SK-N-SH treated with all-trans-retinoic acid at 6 μM for 48 hours (cell line): ENCODE data around the gene MCTP2.

Experiments
- ATAC-seq: fragments of 200-7000 bp; cut with Tn5 transposase; 3 replicates; pipeline ENCODE4 v1.9.1; 2020; ENCODE audit warnings: mild to moderate bottlenecking, moderate library complexity
- ARNTL ChIP-seq: fragments of 450-650 bp; formaldehyde crosslinking; IDR thresholded peaks from 2 replicates; pipeline ENCODE4 v1.5.0; 2020; ENCODE audit warnings: low read depth, mild to moderate bottlenecking, moderate library complexity, borderline replicate concordance
- CSDC2 ChIP-seq: fragments of 250-450 bp; sonication (Bioruptor Pico); IDR thresholded peaks from 2 replicates; pipeline ENCODE4 v1.5.0; 2020; ENCODE audit warnings: mild to moderate bottlenecking, moderate library complexity
- ESRRG ChIP-seq: fragments of 250-450 bp; sonication (Bioruptor Pico); IDR thresholded peaks from 2 replicates; pipeline ENCODE4 v1.6.1; 2021; ENCODE audit warnings: mild to moderate bottlenecking
- GLIS3 ChIP-seq: fragments of 250-450 bp; sonication (Bioruptor Pico); IDR thresholded peaks from 2 replicates; pipeline ENCODE4 v1.5.0; 2020; ENCODE audit warnings: mild to moderate bottlenecking, moderate library complexity
- ISL1 ChIP-seq: fragments of 250-450 bp; sonication (Bioruptor Pico); IDR thresholded peaks from 2 replicates; pipeline ENCODE4 v2.1.2; 2022; ENCODE audit warnings: mild to moderate bottlenecking, moderate library complexity
- PPARA ChIP-seq: fragments of 250-450 bp; sonication (Bioruptor Pico); IDR thresholded peaks from 2 replicates; pipeline ENCODE4 v1.5.0; 2020; ENCODE audit warnings: mild to moderate bottlenecking, borderline replicate concordance
- RARB ChIP-seq: fragments of 250-450 bp; sonication (Bioruptor Pico); IDR thresholded peaks from 2 replicates; pipeline ENCODE4 v1.8.0; 2021; ENCODE audit warnings: mild to moderate bottlenecking, moderate library complexity
- SNAI2 ChIP-seq: fragments of 250-450 bp; sonication (Bioruptor Pico); IDR thresholded peaks from 2 replicates; pipeline ENCODE4 v1.5.0; 2020; ENCODE audit warnings: mild to moderate bottlenecking, moderate library complexity
- TCF4 ChIP-seq: fragments of 250-450 bp; sonication (Bioruptor Pico); IDR thresholded peaks from 2 replicates; pipeline ENCODE4 v1.8.0; 2021; ENCODE audit warnings: mild to moderate bottlenecking, moderate library complexity, borderline replicate concordance
- ZC3H10 ChIP-seq: fragments of 250-450 bp; sonication (Bioruptor Pico); IDR thresholded peaks from 2 replicates; pipeline ENCODE4 v1.5.1; 2021; ENCODE audit warnings: mild to moderate bottlenecking, moderate library complexity
- ZFP3 ChIP-seq: fragments of 250-450 bp; sonication (Bioruptor Pico); IDR thresholded peaks from 2 replicates; pipeline ENCODE4 v1.5.0; 2020; ENCODE audit warnings: mild to moderate bottlenecking, moderate library complexity
- ZFP30 ChIP-seq: fragments of 450-650 bp; formaldehyde crosslinking; IDR thresholded peaks from 2 replicates; pipeline ENCODE4 v1.5.0; 2022; ENCODE audit warnings: mild to moderate bottlenecking, moderate library complexity
- ZNF565 ChIP-seq: fragments of 450-650 bp; formaldehyde crosslinking; conservative IDR thresholded peaks from 2 replicates; pipeline ENCODE4 v1.5.0; 2020; ENCODE audit warnings: low read depth, mild to moderate bottlenecking, moderate library complexity
- ZNF70 ChIP-seq: fragments of 450-650 bp; formaldehyde crosslinking; IDR thresholded peaks from 2 replicates; pipeline ENCODE4 v1.5.0; 2020; ENCODE audit warnings: mild to moderate bottlenecking, moderate library complexity
- ZNF8 ChIP-seq: fragments of 450-650 bp; formaldehyde crosslinking; IDR thresholded peaks from 2 replicates; pipeline ENCODE4 v1.5.0; 2020; ENCODE audit warnings: mild to moderate bottlenecking, moderate library complexity
- TF ChIP-seq, protein P1 (sequence below): fragments of 250-450 bp; sonication (Bioruptor Pico); IDR thresholded peaks from 2 replicates; pipeline ENCODE4 v1.5.0; 2020; ENCODE audit warnings: mild to moderate bottlenecking, moderate library complexity
- TF ChIP-seq, protein P2 (sequence below): fragments of 250-450 bp; sonication (Bioruptor Pico); IDR thresholded peaks from 2 replicates; pipeline ENCODE4 v1.8.0; 2020; ENCODE audit warnings: mild to moderate bottlenecking, moderate library complexity, borderline replicate concordance
- TF ChIP-seq, protein P3 (sequence below): fragments of 250-450 bp; sonication (Bioruptor Pico); IDR thresholded peaks from 2 replicates; pipeline ENCODE4 v1.8.0; 2021; ENCODE audit warnings: low read depth, mild to moderate bottlenecking, moderate library complexity, borderline replicate concordance
- TF ChIP-seq, protein P4 (sequence below): fragments of 250-450 bp; sonication (Bioruptor Pico); IDR thresholded peaks from 2 replicates; pipeline ENCODE4 v1.5.1; 2021; ENCODE audit warnings: mild to moderate bottlenecking, moderate library complexity
- TF ChIP-seq, protein P5 (sequence below): fragments of 250-450 bp; sonication (Bioruptor Pico); IDR thresholded peaks from 2 replicates; pipeline ENCODE4 v1.5.1; 2020; ENCODE audit warnings: low read depth, mild to moderate bottlenecking, moderate library complexity

MCTP2 gene

DNA sequence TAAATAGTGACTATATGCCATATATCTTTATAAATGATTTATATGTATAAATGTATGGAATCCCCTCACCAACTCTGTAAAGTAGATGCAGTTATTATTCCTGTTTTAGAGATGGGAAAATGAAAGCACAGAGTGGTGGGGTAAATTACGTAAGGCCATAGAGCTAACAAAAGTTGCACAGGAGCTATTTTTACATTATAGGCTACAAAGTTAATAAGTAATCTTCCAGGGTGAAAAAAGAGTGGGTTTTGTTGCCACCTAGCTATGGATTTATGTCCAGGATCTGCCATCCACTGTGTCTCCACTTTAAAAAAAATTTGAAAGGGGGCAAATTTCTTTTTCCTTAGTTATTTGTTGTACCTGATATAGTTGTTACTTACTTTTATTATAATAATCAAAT, 235.7 kb downstream of the MCTP2 start (continued):
- TF ChIP-seq, protein P1, sequence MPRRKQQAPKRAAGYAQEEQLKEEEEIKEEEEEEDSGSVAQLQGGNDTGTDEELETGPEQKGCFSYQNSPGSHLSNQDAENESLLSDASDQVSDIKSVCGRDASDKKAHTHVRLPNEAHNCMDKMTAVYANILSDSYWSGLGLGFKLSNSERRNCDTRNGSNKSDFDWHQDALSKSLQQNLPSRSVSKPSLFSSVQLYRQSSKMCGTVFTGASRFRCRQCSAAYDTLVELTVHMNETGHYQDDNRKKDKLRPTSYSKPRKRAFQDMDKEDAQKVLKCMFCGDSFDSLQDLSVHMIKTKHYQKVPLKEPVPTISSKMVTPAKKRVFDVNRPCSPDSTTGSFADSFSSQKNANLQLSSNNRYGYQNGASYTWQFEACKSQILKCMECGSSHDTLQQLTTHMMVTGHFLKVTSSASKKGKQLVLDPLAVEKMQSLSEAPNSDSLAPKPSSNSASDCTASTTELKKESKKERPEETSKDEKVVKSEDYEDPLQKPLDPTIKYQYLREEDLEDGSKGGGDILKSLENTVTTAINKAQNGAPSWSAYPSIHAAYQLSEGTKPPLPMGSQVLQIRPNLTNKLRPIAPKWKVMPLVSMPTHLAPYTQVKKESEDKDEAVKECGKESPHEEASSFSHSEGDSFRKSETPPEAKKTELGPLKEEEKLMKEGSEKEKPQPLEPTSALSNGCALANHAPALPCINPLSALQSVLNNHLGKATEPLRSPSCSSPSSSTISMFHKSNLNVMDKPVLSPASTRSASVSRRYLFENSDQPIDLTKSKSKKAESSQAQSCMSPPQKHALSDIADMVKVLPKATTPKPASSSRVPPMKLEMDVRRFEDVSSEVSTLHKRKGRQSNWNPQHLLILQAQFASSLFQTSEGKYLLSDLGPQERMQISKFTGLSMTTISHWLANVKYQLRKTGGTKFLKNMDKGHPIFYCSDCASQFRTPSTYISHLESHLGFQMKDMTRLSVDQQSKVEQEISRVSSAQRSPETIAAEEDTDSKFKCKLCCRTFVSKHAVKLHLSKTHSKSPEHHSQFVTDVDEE: no peak
- no peak for TF ChIP-seq ZFP3 (CRISPR knock-in tag)
- no peak for TF ChIP-seq TCF4 (CRISPR knock-in tag)

DNA sequence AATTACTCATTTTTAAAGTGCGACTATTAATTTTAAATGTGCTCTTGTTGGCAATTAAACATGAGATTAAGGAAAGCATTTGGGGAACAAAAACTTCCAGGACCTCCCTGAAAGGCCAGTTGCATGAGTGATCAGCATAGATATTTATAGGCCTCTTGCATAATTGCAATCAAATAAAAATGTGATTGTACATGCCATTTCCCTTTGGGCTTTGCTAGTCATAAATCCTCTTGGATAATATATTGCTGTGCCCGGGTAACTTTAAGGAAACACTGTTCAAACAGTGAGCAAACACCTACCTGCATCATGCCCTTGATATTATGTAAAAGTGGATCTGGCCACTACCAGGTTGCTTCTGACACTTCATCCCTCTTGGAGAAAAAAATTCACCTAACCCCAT, 239.1 kb downstream of the MCTP2 start:
- TF ChIP-seq ESRRG: no peak
- TF ChIP-seq, all 23 proteins: peak for 0
- ATAC-seq: no peak

DNA sequence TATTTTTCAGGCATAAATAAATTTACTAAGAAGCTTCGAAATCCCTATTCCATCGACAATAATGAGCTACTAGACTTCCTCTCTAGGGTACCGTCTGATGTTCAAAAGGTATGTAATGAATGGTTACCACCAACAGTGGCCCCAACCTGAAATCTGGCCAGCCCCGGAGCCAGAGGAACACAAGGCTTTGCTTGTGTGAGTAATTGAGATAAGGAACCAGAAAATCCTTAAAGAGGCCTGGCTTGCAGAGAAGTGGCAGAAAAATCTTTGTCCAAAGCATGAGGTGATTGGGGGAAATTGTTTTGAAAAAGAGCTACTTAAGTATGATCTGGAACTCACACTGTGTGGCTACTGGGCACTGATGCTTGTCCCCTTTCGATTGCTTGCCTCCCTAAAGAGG, 245.3 kb downstream of the MCTP2 start:
- TF ChIP-seq GLIS3 (no peak), SNAI2 (no peak), ZC3H10 (no peak), ZNF8 (CRISPR knock-in tag) (no peak), ZFP3 (CRISPR knock-in tag) (no peak), ZNF70 (CRISPR knock-in tag) (no peak), ISL1 (CRISPR knock-in tag) (no peak), ZNF565 (CRISPR knock-in tag) (no peak), ARNTL (CRISPR knock-in tag) (no peak), RARB (CRISPR knock-in tag) (no peak), TCF4 (CRISPR knock-in tag) (no peak), PPARA (no peak), CSDC2 (CRISPR knock-in tag) (no peak), ZFP30 (CRISPR knock-in tag) (no peak)
- TF ChIP-seq, protein P2, sequence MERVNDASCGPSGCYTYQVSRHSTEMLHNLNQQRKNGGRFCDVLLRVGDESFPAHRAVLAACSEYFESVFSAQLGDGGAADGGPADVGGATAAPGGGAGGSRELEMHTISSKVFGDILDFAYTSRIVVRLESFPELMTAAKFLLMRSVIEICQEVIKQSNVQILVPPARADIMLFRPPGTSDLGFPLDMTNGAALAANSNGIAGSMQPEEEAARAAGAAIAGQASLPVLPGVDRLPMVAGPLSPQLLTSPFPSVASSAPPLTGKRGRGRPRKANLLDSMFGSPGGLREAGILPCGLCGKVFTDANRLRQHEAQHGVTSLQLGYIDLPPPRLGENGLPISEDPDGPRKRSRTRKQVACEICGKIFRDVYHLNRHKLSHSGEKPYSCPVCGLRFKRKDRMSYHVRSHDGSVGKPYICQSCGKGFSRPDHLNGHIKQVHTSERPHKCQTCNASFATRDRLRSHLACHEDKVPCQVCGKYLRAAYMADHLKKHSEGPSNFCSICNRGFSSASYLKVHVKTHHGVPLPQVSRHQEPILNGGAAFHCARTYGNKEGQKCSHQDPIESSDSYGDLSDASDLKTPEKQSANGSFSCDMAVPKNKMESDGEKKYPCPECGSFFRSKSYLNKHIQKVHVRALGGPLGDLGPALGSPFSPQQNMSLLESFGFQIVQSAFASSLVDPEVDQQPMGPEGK (CRISPR knock-in tag): no peak
- TF ChIP-seq, protein P3, sequence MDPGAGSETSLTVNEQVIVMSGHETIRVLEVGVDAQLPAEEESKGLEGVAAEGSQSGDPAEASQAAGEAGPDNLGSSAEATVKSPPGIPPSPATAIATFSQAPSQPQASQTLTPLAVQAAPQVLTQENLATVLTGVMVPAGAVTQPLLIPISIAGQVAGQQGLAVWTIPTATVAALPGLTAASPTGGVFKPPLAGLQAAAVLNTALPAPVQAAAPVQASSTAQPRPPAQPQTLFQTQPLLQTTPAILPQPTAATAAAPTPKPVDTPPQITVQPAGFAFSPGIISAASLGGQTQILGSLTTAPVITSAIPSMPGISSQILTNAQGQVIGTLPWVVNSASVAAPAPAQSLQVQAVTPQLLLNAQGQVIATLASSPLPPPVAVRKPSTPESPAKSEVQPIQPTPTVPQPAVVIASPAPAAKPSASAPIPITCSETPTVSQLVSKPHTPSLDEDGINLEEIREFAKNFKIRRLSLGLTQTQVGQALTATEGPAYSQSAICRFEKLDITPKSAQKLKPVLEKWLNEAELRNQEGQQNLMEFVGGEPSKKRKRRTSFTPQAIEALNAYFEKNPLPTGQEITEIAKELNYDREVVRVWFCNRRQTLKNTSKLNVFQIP (CRISPR knock-in tag): no peak
- ATAC-seq: no peak

DNA sequence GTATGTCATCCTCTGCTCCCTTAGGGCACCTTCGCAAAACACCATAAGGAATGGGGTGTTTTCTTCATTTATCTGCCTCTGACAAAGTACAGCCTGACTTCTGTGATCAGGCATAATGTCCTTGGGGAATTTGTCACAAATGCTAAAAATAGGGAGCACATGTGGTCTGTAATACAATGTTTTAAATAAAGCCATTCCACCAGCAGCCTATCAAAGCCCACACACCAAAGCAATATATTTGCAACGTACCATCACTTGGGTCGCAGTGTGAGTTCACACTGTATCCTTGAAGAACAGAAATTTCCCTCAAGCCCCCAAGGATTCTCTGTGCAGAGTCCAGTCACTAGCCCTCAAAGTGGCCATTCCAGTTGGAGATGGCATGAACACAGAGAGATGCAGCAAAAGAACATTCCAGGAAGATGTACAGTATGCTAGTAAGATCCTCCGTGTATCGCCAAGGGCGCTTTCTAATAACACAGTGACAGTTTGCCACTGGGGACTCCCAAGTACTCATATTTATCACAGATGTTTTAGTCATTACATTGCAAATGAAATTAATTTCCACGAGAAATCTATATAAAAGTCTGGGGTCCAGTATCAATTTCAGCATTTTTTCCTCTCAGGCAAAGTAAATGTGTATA, 246.7 kb downstream of the MCTP2 start:
- TF ChIP-seq CSDC2 (CRISPR knock-in tag) (no peak), GLIS3 (no peak), ZC3H10 (no peak), PPARA (no peak), TCF4 (CRISPR knock-in tag) (no peak), ZNF565 (CRISPR knock-in tag) (no peak), ARNTL (CRISPR knock-in tag) (no peak), ISL1 (CRISPR knock-in tag) (no peak), RARB (CRISPR knock-in tag) (no peak), ZNF70 (CRISPR knock-in tag) (no peak)
- TF ChIP-seq, protein P4, sequence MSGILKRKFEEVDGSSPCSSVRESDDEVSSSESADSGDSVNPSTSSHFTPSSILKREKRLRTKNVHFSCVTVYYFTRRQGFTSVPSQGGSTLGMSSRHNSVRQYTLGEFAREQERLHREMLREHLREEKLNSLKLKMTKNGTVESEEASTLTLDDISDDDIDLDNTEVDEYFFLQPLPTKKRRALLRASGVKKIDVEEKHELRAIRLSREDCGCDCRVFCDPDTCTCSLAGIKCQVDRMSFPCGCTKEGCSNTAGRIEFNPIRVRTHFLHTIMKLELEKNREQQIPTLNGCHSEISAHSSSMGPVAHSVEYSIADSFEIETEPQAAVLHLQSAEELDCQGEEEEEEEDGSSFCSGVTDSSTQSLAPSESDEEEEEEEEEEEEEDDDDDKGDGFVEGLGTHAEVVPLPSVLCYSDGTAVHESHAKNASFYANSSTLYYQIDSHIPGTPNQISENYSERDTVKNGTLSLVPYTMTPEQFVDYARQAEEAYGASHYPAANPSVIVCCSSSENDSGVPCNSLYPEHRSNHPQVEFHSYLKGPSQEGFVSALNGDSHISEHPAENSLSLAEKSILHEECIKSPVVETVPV (CRISPR knock-in tag): no peak
- TF ChIP-seq, protein P3 (CRISPR knock-in tag): no peak
- TF ChIP-seq, protein P2 (CRISPR knock-in tag): no peak
- TF ChIP-seq, protein P5, sequence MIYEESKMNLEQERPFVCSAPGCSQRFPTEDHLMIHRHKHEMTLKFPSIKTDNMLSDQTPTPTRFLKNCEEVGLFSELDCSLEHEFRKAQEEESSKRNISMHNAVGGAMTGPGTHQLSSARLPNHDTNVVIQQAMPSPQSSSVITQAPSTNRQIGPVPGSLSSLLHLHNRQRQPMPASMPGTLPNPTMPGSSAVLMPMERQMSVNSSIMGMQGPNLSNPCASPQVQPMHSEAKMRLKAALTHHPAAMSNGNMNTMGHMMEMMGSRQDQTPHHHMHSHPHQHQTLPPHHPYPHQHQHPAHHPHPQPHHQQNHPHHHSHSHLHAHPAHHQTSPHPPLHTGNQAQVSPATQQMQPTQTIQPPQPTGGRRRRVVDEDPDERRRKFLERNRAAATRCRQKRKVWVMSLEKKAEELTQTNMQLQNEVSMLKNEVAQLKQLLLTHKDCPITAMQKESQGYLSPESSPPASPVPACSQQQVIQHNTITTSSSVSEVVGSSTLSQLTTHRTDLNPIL (CRISPR knock-in tag): no peak
- ATAC-seq: no peak
